Activated CD4-positive, alpha-beta T cell treated with anti-CD3 and anti-CD28 coated beads, Interleukin-2, amount 50 U/mL, for 24 hours (primary cell): ENCODE measurements around the gene MED26.

Experiments
- DNase-seq, 2 donors: peaks; one replicate each; pipeline ENCODE4 v3.0.0-alpha.2; 2020; ENCODE audit warnings: low read depth in 1 of 2, low spot score in 1 of 2

The MED26 gene

GRCh38 chr19:16650821-16651220 lies 22.8 kb upstream of the MED26 start:
- no peak for DNase-seq

GRCh38 chr19:16649734-16650133 lies 21.7 kb upstream of the MED26 start:
- DNase-seq = no peak

- DNase-seq = no peak
Observed at GRCh38 chr19:16645140-16645539, 17.1 kb upstream of the MED26 start.

GRCh38 chr19:16641695-16642094 lies 13.7 kb upstream of the MED26 start:
- no peak for DNase-seq

- DNase-seq = no peak
Observed at GRCh38 chr19:16640951-16641350, 12.9 kb upstream of the MED26 start.

- no peak for DNase-seq
Observed at GRCh38 chr19:16638666-16639065, 10.7 kb upstream of the MED26 start.

GRCh38 chr19:16637535-16637934 lies 9.5 kb upstream of the MED26 start:
- DNase-seq = no peak

- DNase-seq = no peak
Observed at GRCh38 chr19:16631465-16631864, 3.5 kb upstream of the MED26 start.

- DNase-seq = no peak
Observed at GRCh38 chr19:16628984-16629691, 1.1 kb upstream of the MED26 start.

- DNase-seq = no peak
Observed at GRCh38 chr19:16627928-16628182, 149 bp downstream of the MED26 start.

- DNase-seq = peak in 1 of 2 donors; percentile 2
Observed at GRCh38 chr19:16627193-16627927, 644 bp downstream of the MED26 start.

- no peak for DNase-seq
Observed at GRCh38 chr19:16626796-16627192, 1.2 kb downstream of the MED26 start.

- DNase-seq = no peak
Observed at GRCh38 chr19:16625163-16625958, 2.6 kb downstream of the MED26 start.

- no peak for DNase-seq
Observed at GRCh38 chr19:16624236-16624635, 3.8 kb downstream of the MED26 start.

- no peak for DNase-seq
Observed at GRCh38 chr19:16623576-16623975, 4.4 kb downstream of the MED26 start.

- no peak for DNase-seq
Observed at GRCh38 chr19:16623066-16623465, 4.9 kb downstream of the MED26 start.

GRCh38 chr19:16621165-16621800 lies 6.7 kb downstream of the MED26 start:
- no peak for DNase-seq

GRCh38 chr19:16620584-16620983 lies 7.4 kb downstream of the MED26 start:
- DNase-seq = no peak

GRCh38 chr19:16620018-16620417 lies 8.0 kb downstream of the MED26 start:
- no peak for DNase-seq

- DNase-seq = no peak
Observed at GRCh38 chr19:16619457-16619856, 8.5 kb downstream of the MED26 start.

- DNase-seq = no peak
Observed at GRCh38 chr19:16618248-16618647, 9.8 kb downstream of the MED26 start.

- no peak for DNase-seq
Observed at GRCh38 chr19:16615808-16616207, 12.2 kb downstream of the MED26 start.
